ENCODE results near the gene TBX21.

The TBX21 gene

DNA sequence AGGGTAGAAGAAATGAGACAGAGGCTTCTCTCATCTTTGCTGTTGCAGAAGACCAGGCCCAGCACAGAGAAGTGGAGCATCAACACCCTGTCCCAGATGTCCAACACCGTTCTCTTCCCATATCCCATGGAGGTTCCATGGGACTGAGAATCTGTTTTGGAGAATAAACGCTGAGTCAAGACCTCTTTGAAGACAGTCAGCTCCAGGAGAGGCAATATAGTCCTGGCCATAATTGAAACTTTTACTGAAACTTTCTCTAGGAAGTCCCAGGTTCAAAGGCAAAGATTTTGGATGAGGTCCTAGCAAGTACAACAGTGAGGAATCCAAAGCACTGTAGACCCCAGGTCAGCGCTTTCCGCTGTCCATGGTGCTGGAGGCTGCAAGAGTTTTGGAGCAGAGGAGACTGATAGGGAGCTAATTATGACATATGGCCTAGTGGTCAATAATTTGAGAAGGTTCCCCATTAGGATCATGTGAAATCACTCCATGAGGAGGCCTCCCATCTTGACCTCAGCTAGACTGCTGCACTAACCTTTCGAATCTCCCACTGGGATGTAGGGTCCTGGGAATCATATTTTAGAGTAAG, 52.6 kb downstream of the TBX21 start:
- TF ChIP-seq FOXM1 (IDR thresholded peaks at IDR 0.05; ENCODE audit: borderline replicate concordance, low read depth): no peak
- TF ChIP-seq, protein P1, sequence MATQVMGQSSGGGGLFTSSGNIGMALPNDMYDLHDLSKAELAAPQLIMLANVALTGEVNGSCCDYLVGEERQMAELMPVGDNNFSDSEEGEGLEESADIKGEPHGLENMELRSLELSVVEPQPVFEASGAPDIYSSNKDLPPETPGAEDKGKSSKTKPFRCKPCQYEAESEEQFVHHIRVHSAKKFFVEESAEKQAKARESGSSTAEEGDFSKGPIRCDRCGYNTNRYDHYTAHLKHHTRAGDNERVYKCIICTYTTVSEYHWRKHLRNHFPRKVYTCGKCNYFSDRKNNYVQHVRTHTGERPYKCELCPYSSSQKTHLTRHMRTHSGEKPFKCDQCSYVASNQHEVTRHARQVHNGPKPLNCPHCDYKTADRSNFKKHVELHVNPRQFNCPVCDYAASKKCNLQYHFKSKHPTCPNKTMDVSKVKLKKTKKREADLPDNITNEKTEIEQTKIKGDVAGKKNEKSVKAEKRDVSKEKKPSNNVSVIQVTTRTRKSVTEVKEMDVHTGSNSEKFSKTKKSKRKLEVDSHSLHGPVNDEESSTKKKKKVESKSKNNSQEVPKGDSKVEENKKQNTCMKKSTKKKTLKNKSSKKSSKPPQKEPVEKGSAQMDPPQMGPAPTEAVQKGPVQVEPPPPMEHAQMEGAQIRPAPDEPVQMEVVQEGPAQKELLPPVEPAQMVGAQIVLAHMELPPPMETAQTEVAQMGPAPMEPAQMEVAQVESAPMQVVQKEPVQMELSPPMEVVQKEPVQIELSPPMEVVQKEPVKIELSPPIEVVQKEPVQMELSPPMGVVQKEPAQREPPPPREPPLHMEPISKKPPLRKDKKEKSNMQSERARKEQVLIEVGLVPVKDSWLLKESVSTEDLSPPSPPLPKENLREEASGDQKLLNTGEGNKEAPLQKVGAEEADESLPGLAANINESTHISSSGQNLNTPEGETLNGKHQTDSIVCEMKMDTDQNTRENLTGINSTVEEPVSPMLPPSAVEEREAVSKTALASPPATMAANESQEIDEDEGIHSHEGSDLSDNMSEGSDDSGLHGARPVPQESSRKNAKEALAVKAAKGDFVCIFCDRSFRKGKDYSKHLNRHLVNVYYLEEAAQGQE (IDR thresholded peaks at IDR 0.05; ENCODE audit: low read depth): peak; percentile 98

DNA sequence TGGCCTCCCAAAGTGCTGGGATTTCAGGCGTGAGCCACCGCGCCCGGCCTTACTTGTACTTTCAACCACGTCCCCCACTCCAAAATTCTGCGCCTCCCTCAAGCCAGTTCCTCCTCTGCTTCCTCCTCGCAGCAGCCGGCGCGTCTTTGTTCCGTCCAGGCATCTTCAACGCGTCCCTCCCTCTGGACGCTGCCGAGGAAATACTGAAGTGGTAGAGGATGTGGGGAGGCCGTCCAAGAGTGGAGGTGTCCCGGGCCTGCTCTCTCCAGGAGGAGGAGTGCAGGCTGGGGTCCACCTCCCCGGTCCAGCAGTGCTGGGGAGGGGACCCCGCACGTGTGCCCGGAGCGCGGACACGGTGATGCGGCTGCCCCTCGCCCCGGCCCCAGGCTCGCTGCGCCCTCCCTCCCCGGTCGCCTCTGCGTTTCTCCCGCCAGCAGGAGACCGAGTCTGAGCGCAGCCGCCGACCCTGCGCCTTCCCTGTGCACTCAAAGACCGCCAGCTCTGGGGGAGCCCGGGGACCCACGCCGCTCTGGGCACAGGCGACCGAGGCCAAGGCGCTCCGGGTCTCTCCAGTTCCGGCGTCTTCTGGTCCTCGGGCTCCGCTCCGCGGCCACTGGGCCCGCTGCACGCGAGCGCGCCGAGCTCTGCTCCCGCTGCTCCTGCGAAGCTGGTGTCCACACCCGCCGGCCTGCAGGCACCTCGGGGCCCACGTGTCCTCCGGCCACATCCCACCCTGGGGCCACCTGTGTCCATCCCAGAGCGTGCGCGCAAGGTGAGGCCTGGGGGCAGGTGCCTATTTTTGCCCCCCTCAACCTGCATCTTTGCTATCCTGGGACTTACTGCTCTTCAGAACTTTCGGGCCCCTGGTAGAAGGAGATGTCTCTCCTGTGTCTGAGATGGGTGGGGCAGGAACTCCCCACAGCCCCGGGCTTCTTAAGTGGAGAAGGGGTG, 56.9 kb downstream of the TBX21 start:
- TF ChIP-seq RAD21 (IDR thresholded peaks at IDR 0.05; ENCODE audit: low read depth) (peak; percentile 50), CREB1 (IDR thresholded peaks at IDR 0.05; ENCODE audit: low read depth) (no peak)

DNA sequence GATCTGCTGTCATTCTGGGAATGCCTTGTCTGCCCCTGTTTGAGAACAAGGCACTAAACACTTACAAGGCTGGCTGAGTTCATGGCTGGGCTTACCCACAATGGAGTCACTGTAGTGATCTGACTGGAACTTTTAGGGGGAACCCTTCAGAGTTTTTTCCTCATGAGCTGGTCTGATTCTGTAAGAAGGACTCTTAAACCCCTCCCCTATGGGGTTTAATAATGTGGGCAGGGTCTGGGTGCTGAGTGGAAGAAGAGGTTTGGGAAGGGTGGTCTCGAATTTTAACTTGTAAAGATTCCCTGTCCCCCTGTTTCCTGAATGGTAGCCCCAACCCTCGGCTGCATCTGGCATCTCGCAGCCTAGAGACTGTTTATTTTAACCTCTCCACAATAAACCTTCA, 58.0 kb downstream of the TBX21 start:
- TF ChIP-seq CEBPB (IDR thresholded peaks at IDR 0.05) (no peak), EP300 (IDR thresholded peaks at IDR 0.05; ENCODE audit: borderline replicate concordance) (no peak), TAF1 (IDR thresholded peaks at IDR 0.05; ENCODE audit: low read depth) (no peak), TCF12 (IDR thresholded peaks at IDR 0.05; ENCODE audit: low read depth) (no peak), NFIC (IDR thresholded peaks at IDR 0.05) (no peak), RAD21 (IDR thresholded peaks at IDR 0.05; ENCODE audit: low read depth) (no peak), CREB1 (IDR thresholded peaks at IDR 0.05; ENCODE audit: low read depth) (no peak)
- TF ChIP-seq, protein P1 (IDR thresholded peaks at IDR 0.05; ENCODE audit: low read depth): no peak
- TF ChIP-seq, protein P2, sequence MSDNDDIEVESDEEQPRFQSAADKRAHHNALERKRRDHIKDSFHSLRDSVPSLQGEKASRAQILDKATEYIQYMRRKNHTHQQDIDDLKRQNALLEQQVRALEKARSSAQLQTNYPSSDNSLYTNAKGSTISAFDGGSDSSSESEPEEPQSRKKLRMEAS (IDR thresholded peaks at IDR 0.05): no peak

DNA sequence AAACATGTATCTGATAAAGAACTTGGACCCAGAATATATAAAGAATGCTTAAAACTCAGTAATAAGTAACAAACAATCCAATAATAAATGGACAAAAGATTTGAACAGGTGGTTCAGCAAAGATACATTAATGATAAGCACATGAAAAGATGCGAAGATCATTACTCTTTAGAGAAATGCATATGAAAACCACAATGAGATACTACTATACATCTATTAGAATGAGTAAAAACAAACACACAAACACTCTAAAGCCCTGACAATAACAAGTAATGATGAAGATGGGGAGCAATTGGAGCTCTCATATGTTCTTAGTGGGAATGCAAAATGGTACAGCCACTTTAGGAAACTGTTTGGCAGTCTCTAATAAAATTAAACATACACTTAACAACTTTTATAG, 59.4 kb downstream of the TBX21 start:
- TF ChIP-seq TCF12 (IDR thresholded peaks at IDR 0.05; ENCODE audit: low read depth): no peak
- no peak for TF ChIP-seq CREB1 (IDR thresholded peaks at IDR 0.05; ENCODE audit: low read depth)
- TF ChIP-seq TEAD4 (IDR thresholded peaks at IDR 0.05): no peak
- no peak for TF ChIP-seq CEBPB (IDR thresholded peaks at IDR 0.05)
- no peak for TF ChIP-seq EGR1 (IDR thresholded peaks at IDR 0.05)
- TF ChIP-seq, protein P2 (IDR thresholded peaks at IDR 0.05): no peak
- TF ChIP-seq, protein P3, sequence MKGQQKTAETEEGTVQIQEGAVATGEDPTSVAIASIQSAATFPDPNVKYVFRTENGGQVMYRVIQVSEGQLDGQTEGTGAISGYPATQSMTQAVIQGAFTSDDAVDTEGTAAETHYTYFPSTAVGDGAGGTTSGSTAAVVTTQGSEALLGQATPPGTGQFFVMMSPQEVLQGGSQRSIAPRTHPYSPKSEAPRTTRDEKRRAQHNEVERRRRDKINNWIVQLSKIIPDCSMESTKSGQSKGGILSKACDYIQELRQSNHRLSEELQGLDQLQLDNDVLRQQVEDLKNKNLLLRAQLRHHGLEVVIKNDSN (IDR thresholded peaks at IDR 0.05): no peak
- TF ChIP-seq, protein P1 (IDR thresholded peaks at IDR 0.05; ENCODE audit: low read depth): no peak
- TF ChIP-seq NFIC (IDR thresholded peaks at IDR 0.05): no peak
- TF ChIP-seq TAF1 (IDR thresholded peaks at IDR 0.05; ENCODE audit: low read depth): no peak
- TF ChIP-seq ZBTB7A (IDR thresholded peaks at IDR 0.05; ENCODE audit: low read depth): no peak

DNA sequence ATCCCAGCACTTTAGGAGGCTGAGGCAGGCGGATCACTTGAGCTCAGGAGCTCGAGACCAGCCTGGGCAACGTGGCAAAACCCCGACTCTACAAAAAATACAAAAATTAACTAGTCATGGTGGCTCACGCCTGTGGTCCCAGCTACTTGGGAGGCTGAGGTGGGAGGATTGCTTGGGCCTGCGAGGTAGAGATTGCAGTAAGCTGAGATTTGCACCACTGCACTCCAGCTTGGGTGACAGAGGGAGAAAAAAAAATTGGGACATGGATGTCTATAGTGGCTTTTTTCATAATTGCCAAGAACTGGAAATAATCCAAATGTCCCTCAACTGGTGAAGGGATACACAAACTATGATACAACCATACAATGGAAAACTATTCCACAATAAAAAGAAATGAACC, 59.9 kb downstream of the TBX21 start:
- TF ChIP-seq TAF1 (IDR thresholded peaks at IDR 0.05; ENCODE audit: low read depth) (no peak), NFIC (IDR thresholded peaks at IDR 0.05) (no peak), EGR1 (IDR thresholded peaks at IDR 0.05) (no peak), CEBPB (IDR thresholded peaks at IDR 0.05) (no peak), TEAD4 (IDR thresholded peaks at IDR 0.05) (no peak), EP300 (IDR thresholded peaks at IDR 0.05; ENCODE audit: borderline replicate concordance) (no peak), TCF12 (IDR thresholded peaks at IDR 0.05; ENCODE audit: low read depth) (no peak), FOXM1 (IDR thresholded peaks at IDR 0.05; ENCODE audit: borderline replicate concordance, low read depth) (no peak), ZBTB7A (IDR thresholded peaks at IDR 0.05; ENCODE audit: low read depth) (no peak), CREB1 (IDR thresholded peaks at IDR 0.05; ENCODE audit: low read depth) (no peak), YY1 (IDR thresholded peaks at IDR 0.05; ENCODE audit: low read depth) (no peak), RAD21 (IDR thresholded peaks at IDR 0.05; ENCODE audit: low read depth) (no peak)
- TF ChIP-seq, protein P3 (IDR thresholded peaks at IDR 0.05): no peak
- TF ChIP-seq, protein P2 (IDR thresholded peaks at IDR 0.05): no peak
- TF ChIP-seq, protein P1 (IDR thresholded peaks at IDR 0.05; ENCODE audit: low read depth): no peak
